ENCODE measurements around the gene ZDHHC23.

Gene ZDHHC23

GRCh38 chr3:114011059-114011797 lies 63.4 kb downstream of the ZDHHC23 start:
- no peak for DNase-seq

All from activated effector memory CD4-positive, alpha-beta T cell treated with Interleukin-2 at 50 U/mL for 16 hours (primary cell).